Ovary (tissue), 9 donors: ENCODE results near the gene LCE5A. TPM values are rescaled to one million over a fixed set of nuclear protein-coding genes. Genes with fewer than 3 reads are reported as not detected.
"Not testable (repeated sequence)": the region's sequence is repeated elsewhere in the genome, so short reads cannot be mapped to it uniquely, and the experiment has no call there.

Source experiments
- DNase-seq, 5 donors: peaks; one replicate each; pipeline ENCODE4 v3.0.0-alpha.2; 2019 to 2020
- H3K27ac ChIP-seq, 2 donors: fragments of 200-600 bp; one replicate each; pipeline versions ENCODE4 v1.5.1 to v1.8.0; 2019 to 2022
- H3K27me3 ChIP-seq: fragments of 200-600 bp; one replicate; pipeline ENCODE4 v1.8.0; 2022
- H3K36me3 ChIP-seq: fragments of 200-600 bp; sonication (generic); one replicate; pipeline ENCODE4 v1.5.1; 2019
- H3K4me1 ChIP-seq: one replicate; pipeline ENCODE4 v1.8.1; 2013; ENCODE audit warnings: mild to moderate bottlenecking, moderate library complexity; ENCODE audit not compliant: insufficient read depth
- H3K4me3 ChIP-seq: fragments of 200-600 bp; sonication (generic); one replicate; pipeline ENCODE4 v1.5.1; 2017
- H3K9me3 ChIP-seq, 2 donors: fragments of 200-600 bp in 1 of 2; sonication (generic) in 1 of 2; one replicate each; pipeline versions ENCODE4 v1.5.1 to v1.8.1; 2013 to 2019; ENCODE audit warnings: mild to moderate bottlenecking in 1 of 2, moderate library complexity in 1 of 2
- CTCF ChIP-seq, 3 donors: fragments of 450-650 bp in 2 of 3; fragments of 200-600 bp in 1 of 3; IDR thresholded peaks; one replicate each; pipeline versions ENCODE4 v1.5.1 to v1.8.0; 2016 to 2022; ENCODE audit warnings: antibody characterized with exemption in 3 of 3, mild to moderate bottlenecking in 1 of 3
- EP300 ChIP-seq: sonication (generic); formaldehyde crosslinking; IDR thresholded peaks from one replicate; pipeline ENCODE4 v1.6.1; 2017; ENCODE audit warnings: antibody characterized with exemption
- POLR2A ChIP-seq: fragments of 450-650 bp; IDR thresholded peaks from one replicate; pipeline ENCODE4 v1.6.1; 2017; ENCODE audit warnings: antibody characterized with exemption, mild to moderate bottlenecking, moderate library complexity
- WGBS, 3 donors: extraction: QIAGEN DNeasy Blood & Tissue Kit in 1 of 3; methylation state at CpG; one replicate each; pipeline versions ENCODE4 v1.1.5 to v1.1.7; 2013 to 2017; 5-methylcytosine and 5-hydroxymethylcytosine counted together
- intact Hi-C, 4 donors: fragments of 100-400 bp; cut with DNase I; formaldehyde crosslinking; loops; one replicate each; pipeline versions ENCODE4 v1.11.0 to v1.15.1; 2022 to 2023
- polyA plus RNA-seq, 2 donors: library from polyadenylated mRNA; stranded (reverse); fragments of 200-250 nt in 1 of 2; fragments of 350-450 nt in 1 of 2; fragmentation: Illumina TruSeq in 1 of 2; extraction: RNeasy Lipid Tissue Mini Kit (QIAGEN cat#74804) in 1 of 2; gene quantifications; one replicate each; pipeline ENCODE4 v1.2.3, GENCODE V29; 2013 to 2014
- total RNA-seq, 7 donors: library from RNA; depleted of rRNA in 2 of 7; stranded (reverse); fragments of >200 nt in 2 of 7; fragmentation: NEBNext Ultra II Directional in 3 of 7; extraction: Animal tissue kit (Norgen Biotek cat#: 25700) in 3 of 7; gene quantifications; one replicate each; pipeline versions ENCODE4 v1.1.0 to v1.2.4, GENCODE V29; 2016 to 2023
- donor health status: DM: no; HTN: no; CAD: no; lungs with moderate emphysema.
- donor health status: DM: no; HTN: no; CAD: no.
- donor health status: Bipolar disorder and iron deficiency.
- donor health status: DM: yes; HTN: yes; CAD: no.
- donor health status: DM: no; HTN: no; CAD: no.
- donor health status: DM: yes; HTN: yes; CAD: no.

The LCE5A gene
- total and polyA plus RNA-seq, 9 donors = not detected

DNA sequence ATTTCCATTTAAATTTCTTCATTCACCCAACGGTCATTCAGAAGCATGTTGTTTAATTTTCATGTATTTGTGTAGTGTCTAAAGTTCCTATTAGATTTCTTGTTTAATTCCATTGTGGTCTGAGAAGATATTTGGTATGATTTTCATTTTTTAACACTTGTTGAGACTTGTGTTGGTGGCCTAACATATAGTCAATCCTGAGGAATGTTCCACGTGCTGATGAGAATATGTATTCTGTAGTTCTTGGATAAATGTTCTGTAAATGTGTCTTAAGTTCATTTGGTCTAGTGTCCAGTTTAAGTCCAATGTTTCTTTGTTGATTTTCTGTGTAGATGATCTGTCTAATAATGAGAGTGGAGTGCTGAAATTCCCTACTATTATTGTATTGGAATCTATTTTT lies 22.7 kb upstream of the LCE5A start:
- no peak for DNase-seq
- H3K27ac ChIP-seq = no peak overlapping the region
- no peaks in the 10 kb centered on the region for H3K27me3 ChIP-seq
- intact Hi-C loops = no loop called here
- H3K9me3 ChIP-seq = no peaks in the 10 kb centered on the region
- TF ChIP-seq POLR2A (no peak), CTCF (IDR thresholded peaks at IDR 0.05) (no peak), EP300 (no peak)
- no peaks in the 10 kb centered on the region for H3K36me3 ChIP-seq
- H3K4me1 ChIP-seq = no peaks in the 10 kb centered on the region
- H3K4me3 ChIP-seq = no peak overlapping the region
- WGBS, 3 donors = 30 to 57% (median 48%) methylated on average over 2 of the region's 2 CpGs

- H3K9me3 ChIP-seq, intact Hi-C loops, H3K27me3 ChIP-seq, H3K4me3 ChIP-seq, H3K27ac ChIP-seq, DNase-seq, H3K4me1 ChIP-seq, H3K36me3 ChIP-seq: not testable (repeated sequence)
These were observed 19.1 kb upstream of the LCE5A start for GRCh38 chr1:152491537-152491936.

DNA sequence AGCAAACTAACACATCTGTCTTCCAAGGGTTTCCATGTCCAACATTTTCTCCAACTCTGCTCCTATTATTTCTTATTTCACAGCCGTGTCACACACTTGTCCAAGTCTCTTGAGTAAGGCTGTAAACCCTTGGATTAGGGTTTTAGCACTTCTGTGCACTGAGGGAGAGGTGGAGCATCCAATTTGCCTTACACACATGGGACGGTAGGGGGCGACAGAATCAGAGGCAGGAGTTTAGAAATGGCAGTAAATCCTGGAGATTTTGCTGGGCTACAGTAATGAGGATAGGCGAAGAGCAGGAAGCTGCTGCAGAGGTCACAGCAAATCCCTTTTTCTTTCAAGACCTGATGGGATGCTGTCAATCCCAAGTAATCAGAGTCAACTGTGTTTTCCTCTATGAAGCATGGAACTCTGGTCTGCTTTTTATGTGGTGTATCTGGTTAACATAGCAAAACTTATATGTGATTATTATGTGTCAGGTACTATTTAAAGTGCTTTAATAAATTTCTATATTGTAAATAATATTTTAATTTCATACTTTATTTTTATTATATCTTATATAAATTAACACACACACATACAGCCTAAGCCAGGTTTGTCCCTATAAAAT lies 15.4 kb upstream of the LCE5A start:
- 36 to 52% (median 48%) methylated on average over 4 of the region's 4 CpGs for WGBS, 3 donors
- Histone ChIP-seq H3K4me3 (no peak overlapping the region), H3K36me3 (no peaks in the 10 kb centered on the region), H3K4me1 (no peaks in the 10 kb centered on the region), H3K27ac (no peak overlapping the region), H3K27me3 (no peaks in the 10 kb centered on the region), H3K9me3 (no peaks in the 10 kb centered on the region)
- intact Hi-C loops = no loop called here
- DNase-seq = no peak
- TF ChIP-seq CTCF (IDR thresholded peaks at IDR 0.05) (no peak), POLR2A (no peak), EP300 (no peak)

DNA sequence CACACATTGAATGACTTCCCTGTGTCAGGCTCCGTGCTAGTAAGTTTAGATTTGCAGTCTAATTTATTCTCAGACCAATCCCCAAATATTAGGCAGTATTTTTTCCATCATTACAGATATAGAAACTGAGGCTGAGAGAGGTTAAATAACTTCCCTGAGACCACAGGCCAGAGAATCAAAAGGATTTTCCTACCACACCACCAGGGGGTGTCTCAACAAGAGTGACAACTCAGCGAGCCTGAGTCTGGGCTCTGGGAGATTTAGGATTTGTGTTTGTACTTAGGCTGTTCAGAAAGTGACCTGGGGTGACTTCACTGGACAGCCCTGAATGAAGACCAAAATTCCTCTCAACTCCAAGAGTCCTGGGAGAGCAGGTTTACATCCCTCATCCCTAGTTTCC lies 13.3 kb upstream of the LCE5A start:
- no peak for DNase-seq
- Histone ChIP-seq H3K4me3 (no peak overlapping the region), H3K27me3 (no peaks in the 10 kb centered on the region), H3K4me1 (no peaks in the 10 kb centered on the region), H3K9me3 (no peaks in the 10 kb centered on the region), H3K27ac (no peak overlapping the region), H3K36me3 (no peaks in the 10 kb centered on the region)
- 19 to 28% (median 26%) methylated on average over 2 of the region's 2 CpGs for WGBS, 3 donors
- intact Hi-C loops = no loop called here
- no peak for TF ChIP-seq EP300
- no peak for TF ChIP-seq CTCF (IDR thresholded peaks at IDR 0.05)
- TF ChIP-seq POLR2A = no peak

DNA sequence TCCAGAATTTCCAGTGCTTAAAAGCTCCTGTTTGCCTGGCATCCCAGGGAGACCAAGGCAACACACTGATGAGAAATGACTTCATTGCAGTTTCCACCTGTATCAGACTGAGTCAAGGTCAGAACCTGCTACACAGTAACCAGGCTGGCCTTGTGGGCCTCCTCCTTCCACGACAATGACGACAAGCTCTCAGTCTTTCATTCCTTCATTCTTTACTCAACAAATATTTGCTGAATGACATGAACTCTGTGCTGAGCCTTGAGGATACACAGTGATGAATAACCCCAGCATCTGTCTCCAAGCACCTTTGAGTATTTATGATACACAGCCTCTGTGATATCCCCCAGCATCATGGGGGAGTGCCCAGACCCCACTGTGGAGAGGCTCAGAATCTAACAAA lies 8.9 kb upstream of the LCE5A start:
- 23 to 47% (median 43%) methylated on average over 2 of the region's 2 CpGs for WGBS, 3 donors
- intact Hi-C loops = no loop called here
- DNase-seq = no peak

More for the DNA sequence above, 8.9 kb upstream of the LCE5A start:
- Histone ChIP-seq H3K36me3 (no peaks in the 10 kb centered on the region), H3K27ac (no peak overlapping the region), H3K4me1 (no peaks in the 10 kb centered on the region), H3K9me3 (no peaks in the 10 kb centered on the region), H3K4me3 (no peak overlapping the region), H3K27me3 (no peaks in the 10 kb centered on the region)
- TF ChIP-seq POLR2A = no peak
- TF ChIP-seq CTCF (IDR thresholded peaks at IDR 0.05) = no peak
- TF ChIP-seq EP300 = no peak
